GM12874 (cell line): ENCODE measurements around the gene FAM200C.

Source experiments
- TF ChIP-seq, protein P1 (sequence below): IDR thresholded peaks from 2 replicates; pipeline ENCODE4 v1.5.1; 2011; ENCODE audit warnings: low read depth, mild to moderate bottlenecking, control low read depth, low read length, moderate library complexity; ENCODE audit not compliant: insufficient read depth

The FAM200C gene

DNA sequence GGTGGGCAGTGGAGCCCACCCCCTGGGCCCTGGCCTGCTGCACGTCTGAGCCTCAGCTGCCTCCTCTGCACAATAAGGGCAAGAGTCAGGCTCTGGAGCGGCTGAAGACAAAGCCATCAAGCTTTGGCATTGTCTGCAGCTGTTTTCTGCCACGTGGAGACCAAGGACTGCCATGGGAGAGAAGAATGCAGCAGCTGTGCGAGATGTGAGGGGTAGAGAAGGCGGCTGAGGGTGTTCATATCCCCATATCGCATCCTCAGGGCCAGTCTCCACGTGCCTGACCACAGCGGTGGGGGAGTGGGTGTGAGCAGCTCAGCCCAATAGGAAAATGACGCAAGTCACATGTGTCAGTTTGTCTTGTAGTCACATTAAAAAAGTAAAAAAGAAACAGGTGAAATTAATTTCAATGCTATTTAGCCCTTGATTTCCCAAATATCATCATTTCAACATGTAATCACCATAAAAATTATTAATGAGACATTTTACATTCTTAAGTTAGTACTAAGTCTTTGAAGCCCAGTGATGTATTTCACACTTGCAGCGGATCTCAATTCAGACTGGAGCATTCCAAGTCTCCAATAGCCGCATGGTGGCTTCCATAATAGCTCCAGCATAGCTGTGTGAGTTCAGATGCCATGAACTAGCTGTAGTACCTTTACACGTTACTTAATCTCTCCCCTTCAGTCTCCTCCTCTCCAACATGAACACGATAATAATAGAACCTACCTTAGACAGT is 36.0 kb downstream of the FAM200C start:
- TF ChIP-seq, protein P1, sequence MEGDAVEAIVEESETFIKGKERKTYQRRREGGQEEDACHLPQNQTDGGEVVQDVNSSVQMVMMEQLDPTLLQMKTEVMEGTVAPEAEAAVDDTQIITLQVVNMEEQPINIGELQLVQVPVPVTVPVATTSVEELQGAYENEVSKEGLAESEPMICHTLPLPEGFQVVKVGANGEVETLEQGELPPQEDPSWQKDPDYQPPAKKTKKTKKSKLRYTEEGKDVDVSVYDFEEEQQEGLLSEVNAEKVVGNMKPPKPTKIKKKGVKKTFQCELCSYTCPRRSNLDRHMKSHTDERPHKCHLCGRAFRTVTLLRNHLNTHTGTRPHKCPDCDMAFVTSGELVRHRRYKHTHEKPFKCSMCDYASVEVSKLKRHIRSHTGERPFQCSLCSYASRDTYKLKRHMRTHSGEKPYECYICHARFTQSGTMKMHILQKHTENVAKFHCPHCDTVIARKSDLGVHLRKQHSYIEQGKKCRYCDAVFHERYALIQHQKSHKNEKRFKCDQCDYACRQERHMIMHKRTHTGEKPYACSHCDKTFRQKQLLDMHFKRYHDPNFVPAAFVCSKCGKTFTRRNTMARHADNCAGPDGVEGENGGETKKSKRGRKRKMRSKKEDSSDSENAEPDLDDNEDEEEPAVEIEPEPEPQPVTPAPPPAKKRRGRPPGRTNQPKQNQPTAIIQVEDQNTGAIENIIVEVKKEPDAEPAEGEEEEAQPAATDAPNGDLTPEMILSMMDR, result no peak

DNA sequence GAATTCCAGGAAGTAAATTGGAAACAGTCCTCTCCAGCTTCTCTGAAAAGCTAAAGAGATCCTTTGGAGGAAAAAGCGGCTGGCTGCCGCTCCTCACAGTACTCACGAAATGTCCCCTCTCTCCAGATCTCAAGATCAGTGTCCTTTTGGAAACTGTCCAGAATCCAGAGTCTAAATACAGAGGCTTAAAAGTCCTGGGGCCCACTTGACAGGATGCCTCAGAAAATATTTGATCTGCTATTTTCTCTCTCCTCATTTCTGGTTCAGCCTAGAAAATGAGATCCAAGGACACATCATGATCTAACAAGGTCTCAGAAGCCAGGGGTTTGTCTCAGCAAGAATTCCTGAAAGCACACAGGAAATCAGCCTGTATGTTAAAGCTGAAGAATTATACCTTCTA is 36.6 kb downstream of the FAM200C start:
- TF ChIP-seq, protein P1, result no peak

DNA sequence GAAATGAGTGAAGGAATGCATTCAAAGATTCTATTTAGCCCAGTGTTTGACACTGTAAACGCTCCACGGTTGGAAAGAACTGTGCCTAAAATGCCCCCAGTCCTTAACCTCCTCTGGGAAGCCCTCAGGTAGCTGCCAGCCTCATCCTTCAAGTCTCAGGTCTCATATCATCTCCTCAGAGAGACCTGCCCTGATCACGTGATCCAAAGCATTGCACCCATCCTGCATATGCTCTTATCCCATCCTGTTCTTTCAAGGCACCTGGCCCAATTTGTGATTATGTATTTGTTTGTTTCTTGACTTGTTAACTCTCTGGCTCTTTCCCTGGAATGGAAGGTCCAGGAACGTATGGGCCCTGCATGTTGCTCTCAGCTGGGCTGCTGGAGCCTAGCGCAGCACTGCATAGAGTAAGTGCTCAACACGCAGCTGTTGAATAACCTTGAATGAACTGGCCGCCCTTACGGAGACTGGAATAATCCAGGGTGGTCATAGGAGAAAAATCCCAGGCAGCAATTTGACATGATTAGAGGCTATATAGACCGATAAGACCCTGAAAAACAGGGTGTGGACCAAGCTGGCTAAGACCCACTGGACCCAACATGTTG is 38.1 kb downstream of the FAM200C start:
- TF ChIP-seq, protein P1, result no peak

DNA sequence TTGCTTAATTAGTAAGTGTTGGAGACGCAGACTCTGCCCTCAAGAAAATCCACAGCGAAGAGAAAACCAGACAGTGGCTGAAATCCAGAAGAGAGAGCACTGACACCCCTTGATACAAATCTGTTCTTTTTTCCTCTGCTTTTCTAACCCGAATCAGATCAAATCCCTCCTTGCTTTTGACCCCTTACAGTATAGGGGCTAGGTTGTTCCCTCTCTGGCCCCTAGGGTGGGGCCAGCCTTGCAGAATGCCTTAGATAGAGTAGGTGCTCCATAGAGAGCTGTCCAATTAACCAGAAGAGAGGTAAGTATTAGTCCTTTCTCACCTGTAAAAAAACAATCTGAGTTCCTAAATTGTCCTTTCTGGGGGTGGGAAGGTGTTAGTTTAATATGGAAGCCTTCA is 39.5 kb downstream of the FAM200C start:
- TF ChIP-seq, protein P1, result no peak

DNA sequence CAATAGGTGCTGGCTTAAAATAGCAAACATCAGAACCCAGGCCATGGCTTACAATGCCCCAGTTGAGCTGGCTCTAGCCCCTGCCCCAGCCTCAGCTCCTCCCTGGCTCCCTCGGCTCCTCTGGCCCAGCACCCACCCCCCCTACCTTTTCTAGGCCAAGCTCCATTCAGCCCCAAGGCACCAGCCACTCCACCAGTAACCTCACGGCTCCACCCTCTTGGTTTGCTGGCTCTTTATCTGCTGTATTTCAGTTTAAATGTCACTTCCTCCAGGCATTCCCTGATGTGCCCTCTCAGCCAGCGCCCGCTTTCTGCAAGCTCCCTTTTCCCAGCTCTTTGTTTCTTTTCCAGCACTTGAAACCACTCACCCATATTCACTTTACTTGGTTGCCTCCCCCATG is 40.0 kb downstream of the FAM200C start:
- TF ChIP-seq, protein P1, result no peak

DNA sequence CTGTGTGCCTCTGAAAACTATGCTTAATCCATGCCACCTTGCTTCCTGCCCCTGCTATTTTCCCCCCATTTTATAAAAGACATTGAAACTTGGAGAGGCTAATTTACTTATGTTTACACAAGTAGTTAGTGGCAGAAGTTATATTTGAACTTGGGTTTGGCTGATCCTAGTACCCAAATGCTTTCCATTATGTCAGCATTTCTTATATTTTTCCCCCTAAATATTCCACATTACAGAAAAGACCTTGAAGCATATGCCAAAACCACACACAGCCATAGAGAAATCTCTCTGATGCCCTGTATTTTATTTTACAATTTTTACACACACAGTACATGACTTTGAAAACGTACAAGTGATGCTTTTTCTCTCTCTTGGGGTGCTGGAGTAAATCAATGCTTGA is 40.6 kb downstream of the FAM200C start:
- TF ChIP-seq, protein P1, result no peak

DNA sequence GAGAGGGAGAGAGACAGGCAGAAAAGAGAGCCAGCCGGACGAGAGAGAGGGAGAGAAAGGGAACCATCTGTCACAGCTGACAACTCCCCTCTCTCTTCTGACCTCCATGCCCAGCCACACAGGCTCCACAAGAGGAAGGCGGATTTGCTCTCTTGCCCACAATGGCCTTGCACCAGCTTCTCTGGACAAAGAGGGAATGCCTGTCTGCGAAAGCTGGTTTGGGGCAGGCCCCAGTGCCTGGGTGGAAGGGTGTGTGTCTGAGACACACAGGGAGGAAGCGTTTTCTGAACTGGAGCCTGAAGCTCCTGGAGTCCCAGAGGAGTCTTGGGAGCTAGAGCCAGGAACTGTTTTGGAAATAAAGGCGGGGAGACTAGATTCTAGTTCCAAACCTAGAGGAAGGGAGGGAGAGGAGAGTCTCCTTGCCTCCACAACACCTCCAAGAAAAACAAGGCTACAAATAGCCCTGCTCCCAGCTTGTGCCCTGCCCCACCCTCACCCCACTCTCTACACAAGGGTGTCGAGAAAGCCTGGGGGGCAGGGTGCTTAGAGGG is 41.9 kb downstream of the FAM200C start:
- TF ChIP-seq, protein P1, result no peak
